GM23248 (cell line): ENCODE results near the gene SERPINE3. TPM values are rescaled to one million over a fixed set of nuclear protein-coding genes. Genes with fewer than 3 reads are reported as not detected.

Experiments
- DNase-seq: peaks from one replicate; pipeline ENCODE4 v3.0.0-alpha.2; 2015
- H2AFZ ChIP-seq: fragments of 200-600 bp; sonication (generic); 2 replicates; pipeline ENCODE4 v1.6.1; 2016; ENCODE audit warnings: antibody characterized with exemption
- H3F3A ChIP-seq: fragments of 200-600 bp; sonication (generic); 2 replicates; pipeline ENCODE4 v1.6.1; 2016; ENCODE audit warnings: mild to moderate bottlenecking, antibody characterized with exemption, mixed run types; ENCODE audit not compliant: insufficient read depth
- H3K27ac ChIP-seq: fragments of 200-600 bp; sonication (generic); 2 replicates; pipeline ENCODE4 v1.5.1; 2016; ENCODE audit warnings: mild to moderate bottlenecking
- H3K27me3 ChIP-seq: fragments of 200-600 bp; sonication (generic); replicated peaks from 2 replicates; pipeline ENCODE4 v1.6.1; 2016; ENCODE audit warnings: mild to moderate bottlenecking; ENCODE audit not compliant: insufficient read depth
- H3K36me3 ChIP-seq: fragments of 200-600 bp; sonication (generic); 2 replicates; pipeline ENCODE4 v1.6.1; 2016; ENCODE audit warnings: low read depth, mild to moderate bottlenecking
- H3K4me1 ChIP-seq: fragments of 200-600 bp; sonication (generic); 2 replicates; pipeline ENCODE4 v1.6.1; 2016; ENCODE audit warnings: mild to moderate bottlenecking; ENCODE audit not compliant: insufficient read depth
- H3K4me2 ChIP-seq: fragments of 200-600 bp; sonication (generic); one replicate; pipeline ENCODE4 v1.6.1; 2016; ENCODE audit warnings: mild to moderate bottlenecking; ENCODE audit not compliant: unreplicated experiment
- H3K4me3 ChIP-seq: fragments of 200-600 bp; sonication (generic); 2 replicates; pipeline ENCODE4 v1.5.1; 2016; ENCODE audit warnings: mild to moderate bottlenecking
- H3K79me2 ChIP-seq: fragments of 200-600 bp; sonication (generic); 2 replicates; pipeline ENCODE4 v1.6.1; 2016; ENCODE audit warnings: mild to moderate bottlenecking; ENCODE audit not compliant: insufficient read depth
- H3K9ac ChIP-seq: fragments of 200-600 bp; sonication (generic); 2 replicates; pipeline ENCODE4 v1.6.1; 2016; ENCODE audit warnings: mild to moderate bottlenecking
- H3K9me2 ChIP-seq: fragments of 200-600 bp; sonication (generic); 2 replicates; pipeline ENCODE4 v1.6.1; 2016; ENCODE audit warnings: mixed run types, mild to moderate bottlenecking, moderate library complexity; ENCODE audit not compliant: insufficient read depth
- H3K9me3 ChIP-seq: fragments of 200-600 bp; sonication (generic); one replicate; pipeline ENCODE4 v1.6.1; 2017; ENCODE audit warnings: low read depth
- H4K20me1 ChIP-seq: fragments of 200-600 bp; sonication (generic); 2 replicates; pipeline ENCODE4 v1.6.0; 2016; ENCODE audit not compliant: insufficient read depth
- EZH2 ChIP-seq: fragments of 200-600 bp; sonication (generic); IDR thresholded peaks from 2 replicates; pipeline ENCODE4 v1.6.1; 2018; ENCODE audit warnings: antibody characterized with exemption, mild to moderate bottlenecking; ENCODE audit not compliant: insufficient read depth, poor library complexity, severe bottlenecking
- EZH2phosphoT487 ChIP-seq: fragments of 200-600 bp; sonication (generic); IDR thresholded peaks from 2 replicates; pipeline ENCODE4 v1.6.1; 2018; ENCODE audit warnings: antibody characterized with exemption, moderate library complexity, mild to moderate bottlenecking, low read depth; ENCODE audit not compliant: insufficient read depth
- whole genome bisulfite sequencing, 2 experiments: methylation state at CpG; one replicate each; pipeline ENCODE4 v1.1.6; 2015 to 2017; ENCODE audit warnings: low lambda C conversion rate in 2 of 2, low coverage in 1 of 2; ENCODE audit errors: missing lambda C conversion rate in 2 of 2; 5-methylcytosine and 5-hydroxymethylcytosine counted together
- in situ Hi-C: fragments of 300-500 bp; cut with MboI; formaldehyde crosslinking; loops from 2 replicates; pipeline ENCODE4 v1.15.0; 2020
- polyA plus RNA-seq: library from polyadenylated mRNA; unstranded; fragments of >200 nt; fragmentation: Nextera tagmentation; extraction: Ambion mirVana; gene quantifications from 2 replicates; pipeline ENCODE4 v1.2.1, GENCODE V29; 2016
- total RNA-seq: library from RNA; depleted of rRNA; stranded (reverse); fragments of >200 nt; shearing (Covaris generic); gene quantifications from 2 replicates; pipeline ENCODE4 v1.2.3, GENCODE V29; 2014

SERPINE3 gene
- total and polyA plus RNA-seq, 2 experiments from 2014 or later, result 0.21 TPM; not detected in 1

- H3K9ac ChIP-seq, result no peak overlapping the region
- H3K4me2 ChIP-seq, result no peak overlapping the region
- TF ChIP-seq EZH2 (no peak), EZH2phosphoT487 (no peak)
- no peaks in the 10 kb centered on the region for H3K9me2 ChIP-seq
- no peaks in the 10 kb centered on the region for H3K9me3 ChIP-seq
- no peaks in the 10 kb centered on the region for H3K27me3 ChIP-seq
- H4K20me1 ChIP-seq, result no peaks in the 10 kb centered on the region
- peaks cover 5% of the 10 kb centered on the region; the same call in 1 of the 2 replicates for H3K4me1 ChIP-seq
- H3K27ac ChIP-seq, result no peak overlapping the region
- in situ Hi-C loops, result no loop called here
- no peaks in the 10 kb centered on the region for H3F3A ChIP-seq
- H2AFZ ChIP-seq, result no peak overlapping the region
- no peak overlapping the region for H3K4me3 ChIP-seq
- H3K36me3 ChIP-seq, result no peaks in the 10 kb centered on the region
- no peaks in the 10 kb centered on the region for H3K79me2 ChIP-seq
- no peak for DNase-seq
- WGBS, 2 experiments, result 55 to 61% methylated on average over 2 of the region's 2 CpGs
Measured at GRCh38 chr13:51332566-51333361, 6.7 kb upstream of the SERPINE3 start.

GRCh38 chr13:51333421-51333820 is 6.1 kb upstream of the SERPINE3 start:
- no peaks in the 10 kb centered on the region for H3K36me3 ChIP-seq
- H3K4me1 ChIP-seq, result peaks cover 5% of the 10 kb centered on the region; the same call in 1 of the 2 replicates
- in situ Hi-C loops, result no loop called here
- H3K4me3 ChIP-seq, result no peak overlapping the region
- H4K20me1 ChIP-seq, result no peaks in the 10 kb centered on the region
- H3K79me2 ChIP-seq, result no peaks in the 10 kb centered on the region
- H3K27me3 ChIP-seq, result no peaks in the 10 kb centered on the region
- no peaks in the 10 kb centered on the region for H3K9me2 ChIP-seq
- H3K4me2 ChIP-seq, result no peak overlapping the region
- H3K27ac ChIP-seq, result no peak overlapping the region
- no peaks in the 10 kb centered on the region for H3F3A ChIP-seq
- DNase-seq, result no peak
- no peak for TF ChIP-seq EZH2phosphoT487
- H3K9me3 ChIP-seq, result no peaks in the 10 kb centered on the region
- no peak overlapping the region for H3K9ac ChIP-seq
- no peak overlapping the region for H2AFZ ChIP-seq

GRCh38 chr13:51333826-51334225 is 5.7 kb upstream of the SERPINE3 start:
- Histone ChIP-seq H3K4me3 (no peak overlapping the region), H3K4me1 (peaks cover 5% of the 10 kb centered on the region; the same call in 1 of the 2 replicates), H2AFZ (no peak overlapping the region), H3K27ac (no peak overlapping the region), H3F3A (no peaks in the 10 kb centered on the region), H3K9me2 (no peaks in the 10 kb centered on the region), H3K27me3 (no peaks in the 10 kb centered on the region), H3K9ac (no peak overlapping the region), H3K79me2 (no peaks in the 10 kb centered on the region), H3K9me3 (no peaks in the 10 kb centered on the region), H3K4me2 (no peak overlapping the region), H3K36me3 (no peaks in the 10 kb centered on the region), H4K20me1 (no peaks in the 10 kb centered on the region)
- TF ChIP-seq EZH2 (no peak), EZH2phosphoT487 (no peak)
- no peak for DNase-seq
- in situ Hi-C loops, result no loop called here

GRCh38 chr13:51336746-51337145 is 2.7 kb upstream of the SERPINE3 start:
- in situ Hi-C loops, result no loop called here
- DNase-seq, result no peak
- no peaks in the 10 kb centered on the region for H3F3A ChIP-seq
- H3K9me2 ChIP-seq, result no peaks in the 10 kb centered on the region
- H3K9ac ChIP-seq, result no peak overlapping the region
- no peak overlapping the region for H3K27ac ChIP-seq
- no peaks in the 10 kb centered on the region for H3K36me3 ChIP-seq
- no peak overlapping the region for H3K4me3 ChIP-seq
- H3K4me1 ChIP-seq, result 0 out of 2 replicates have a peak, but pooled peaks cover 5% of the 10 kb centered on the region
- WGBS, 2 experiments, result 91 to 96% methylated on average over 5 of the region's 5 CpGs
- no peak overlapping the region for H3K4me2 ChIP-seq
- no peak for TF ChIP-seq EZH2
- no peak for TF ChIP-seq EZH2phosphoT487
- H3K27me3 ChIP-seq, result no peaks in the 10 kb centered on the region
- H2AFZ ChIP-seq, result no peak overlapping the region
- H3K79me2 ChIP-seq, result no peaks in the 10 kb centered on the region
- H4K20me1 ChIP-seq, result no peaks in the 10 kb centered on the region
- H3K9me3 ChIP-seq, result no peaks in the 10 kb centered on the region
